Measurements from ENCODE around the gene TUBA1A.
"Not testable (repeated sequence)": the region's sequence is repeated elsewhere in the genome, so short reads cannot be mapped to it uniquely, and the experiment has no call there.

The TUBA1A gene

DNA sequence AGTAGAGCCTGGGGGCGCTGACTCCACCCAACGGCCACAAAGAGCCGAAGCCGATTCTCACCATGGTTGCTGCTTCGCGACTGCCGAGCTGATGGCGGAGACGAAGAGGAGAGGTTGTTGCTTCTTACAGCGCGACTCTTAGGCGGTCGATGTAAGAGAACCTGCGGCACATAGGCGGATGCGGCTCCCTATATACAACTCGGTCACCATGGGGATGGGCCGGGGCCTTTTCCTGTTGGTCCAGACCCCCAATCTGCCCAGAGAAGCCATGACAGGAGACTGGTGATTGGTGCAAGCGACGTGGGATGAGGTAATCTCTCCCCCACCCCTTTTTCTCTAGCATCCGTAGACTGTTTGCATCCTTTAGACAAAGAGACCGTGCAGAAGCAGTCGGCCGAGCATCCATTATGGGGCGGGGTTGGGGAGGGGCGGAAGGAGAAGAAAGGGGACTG is at the start of gene TUBA1A:
Gene TUBA1A (minus strand): TSS at position 165 of the 452 bp plus-strand sequence. CDS start 101 bp downstream, at position 64.
- peak within 1 kb of the TSS; percentile 75 to 100 (median 98) for H3K27ac ChIP-seq
- H3K4me3 ChIP-seq = peak within 1 kb of the TSS; percentile 66 to 88 (median 81)

- H3K27ac ChIP-seq = no peak overlapping the region
- no peak overlapping the region for H3K4me3 ChIP-seq
Observed at GRCh38 chr12:49236423-49236822, 47.5 kb upstream of the TUBA1A start.

- peak overlapping the region; percentile 5 to 54 (median 41) for H3K4me3 ChIP-seq
- H3K27ac ChIP-seq = peak overlapping the region in 20 of 21 experiments; percentile 80 to 97 (median 90)
Observed at GRCh38 chr12:49233842-49234526, 45.1 kb upstream of the TUBA1A start.

- peak overlapping the region in 1 of 7 experiments; percentile 5 for H3K4me3 ChIP-seq
- peak overlapping the region in 20 of 21 experiments; percentile 9 to 97 (median 84) for H3K27ac ChIP-seq
Observed at GRCh38 chr12:49232940-49233841, 44.3 kb upstream of the TUBA1A start.

GRCh38 chr12:49231878-49232655 is 43.2 kb upstream of the TUBA1A start:
- Histone ChIP-seq H3K4me3 (no peak overlapping the region), H3K27ac (peak overlapping the region in 18 of 21 experiments; percentile 15 to 97 (median 86))

DNA sequence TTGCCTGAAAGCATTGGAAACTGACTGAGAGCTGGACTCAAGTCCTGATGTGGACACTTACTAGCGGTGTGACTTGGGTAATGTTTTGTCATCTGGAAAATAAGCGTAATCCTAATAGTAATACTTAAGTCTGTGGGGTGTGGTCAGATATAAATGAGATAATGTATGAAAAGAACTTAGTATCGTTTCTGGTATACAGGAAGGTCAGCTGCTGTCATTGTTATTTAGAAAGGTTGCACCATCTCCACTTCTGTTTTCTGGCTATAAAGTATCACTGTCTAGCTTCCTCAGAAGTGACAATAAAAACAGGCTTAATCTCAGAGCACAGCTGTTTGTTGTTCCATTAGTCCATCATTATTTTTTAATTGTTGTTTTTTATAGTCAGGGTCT is 41.9 kb upstream of the TUBA1A start:
- Histone ChIP-seq H3K27ac (peak overlapping the region in 6 of 21 experiments; percentile 7 to 95 (median 50)), H3K4me3 (no peak overlapping the region)

- Histone ChIP-seq H3K27ac (peak overlapping the region in 3 of 21 experiments; percentile 7 to 50 (median 19)), H3K4me3 (no peak overlapping the region)
Observed at GRCh38 chr12:49230176-49230804, 41.4 kb upstream of the TUBA1A start.

- Histone ChIP-seq H3K27ac (no peak overlapping the region), H3K4me3 (no peak overlapping the region)
Observed at GRCh38 chr12:49228653-49229052, 39.8 kb upstream of the TUBA1A start.

GRCh38 chr12:49227713-49228112 is 38.8 kb upstream of the TUBA1A start:
- H3K27ac ChIP-seq = no peak overlapping the region
- H3K4me3 ChIP-seq = no peak overlapping the region

- H3K4me3 ChIP-seq = no peak overlapping the region
Observed at GRCh38 chr12:49225576-49226166, 36.8 kb upstream of the TUBA1A start.

GRCh38 chr12:49223590-49224369 is 34.9 kb upstream of the TUBA1A start:
- Histone ChIP-seq H3K4me3 (no peak overlapping the region), H3K27ac (peak overlapping the region in 16 of 21 experiments; percentile 45 to 86 (median 66))

More at GRCh38 chr12:49225576-49226166, 36.8 kb upstream of the TUBA1A start:
- H3K27ac ChIP-seq = no peak overlapping the region

- no peak overlapping the region for H3K4me3 ChIP-seq
Observed at GRCh38 chr12:49223122-49223521, 34.2 kb upstream of the TUBA1A start.

GRCh38 chr12:49220972-49221371 is 32.1 kb upstream of the TUBA1A start:
- H3K4me3 ChIP-seq = no peak overlapping the region
- H3K27ac ChIP-seq = no peak overlapping the region

More at GRCh38 chr12:49223122-49223521, 34.2 kb upstream of the TUBA1A start:
- peak overlapping the region in 18 of 21 experiments; percentile 20 to 86 (median 66) for H3K27ac ChIP-seq

DNA sequence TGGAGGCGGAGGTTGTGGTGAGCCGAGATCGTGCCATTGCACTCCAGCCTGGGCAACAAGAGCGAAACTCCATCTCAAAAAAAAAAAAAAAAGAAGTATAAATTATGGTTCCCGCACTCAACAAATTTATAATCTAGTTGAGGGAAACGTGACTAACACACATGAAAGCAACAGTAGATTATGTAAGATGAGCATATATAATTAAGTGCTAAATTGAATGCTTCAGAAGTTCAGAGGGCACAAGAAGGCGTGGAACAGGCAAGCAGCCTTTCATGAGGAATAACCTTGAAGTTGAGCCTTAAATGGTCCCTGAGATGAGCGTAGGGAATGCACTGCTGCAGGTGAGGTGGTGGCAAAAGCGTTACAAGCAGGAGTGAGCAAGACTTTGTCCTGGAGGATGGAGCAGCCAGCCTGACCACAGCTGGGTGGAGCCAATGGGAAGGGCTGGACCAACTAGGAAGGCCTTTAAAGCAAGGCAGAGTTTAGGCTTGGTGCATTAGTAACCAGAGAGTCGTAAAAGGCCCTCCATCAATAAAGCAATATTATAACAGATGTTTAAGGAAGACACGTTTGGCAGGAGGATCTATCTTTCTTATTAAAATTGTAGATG is 30.6 kb upstream of the TUBA1A start:
- no peak overlapping the region for H3K4me3 ChIP-seq
- no peak overlapping the region for H3K27ac ChIP-seq

GRCh38 chr12:49212572-49212971 is 23.7 kb upstream of the TUBA1A start:
- no peak overlapping the region for H3K4me3 ChIP-seq
- no peak overlapping the region for H3K27ac ChIP-seq

- not testable (repeated sequence) for H3K4me3 ChIP-seq, H3K27ac ChIP-seq
Observed at GRCh38 chr12:49210703-49211102, 21.8 kb upstream of the TUBA1A start.

DNA sequence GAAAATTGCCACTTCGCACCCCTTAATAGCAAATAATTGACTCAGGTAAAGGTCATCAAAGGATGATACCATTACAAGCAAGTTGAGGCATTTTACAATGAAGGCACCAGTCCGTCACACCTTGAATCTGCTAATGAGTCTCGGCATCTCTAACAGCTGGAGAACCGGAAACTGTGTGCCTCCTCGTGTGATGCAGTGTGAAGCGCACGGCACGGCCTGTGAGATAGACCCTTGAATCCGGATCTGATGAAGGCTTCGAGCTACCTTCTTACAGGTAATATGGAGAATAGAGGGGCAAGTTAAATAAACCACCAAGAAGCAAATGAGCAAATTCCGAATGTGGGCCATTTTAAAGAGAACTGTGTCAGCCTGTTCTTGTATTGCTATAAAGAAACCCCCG is 19.8 kb upstream of the TUBA1A start:
- Histone ChIP-seq H3K4me3 (no peak overlapping the region), H3K27ac (no peak overlapping the region)

DNA sequence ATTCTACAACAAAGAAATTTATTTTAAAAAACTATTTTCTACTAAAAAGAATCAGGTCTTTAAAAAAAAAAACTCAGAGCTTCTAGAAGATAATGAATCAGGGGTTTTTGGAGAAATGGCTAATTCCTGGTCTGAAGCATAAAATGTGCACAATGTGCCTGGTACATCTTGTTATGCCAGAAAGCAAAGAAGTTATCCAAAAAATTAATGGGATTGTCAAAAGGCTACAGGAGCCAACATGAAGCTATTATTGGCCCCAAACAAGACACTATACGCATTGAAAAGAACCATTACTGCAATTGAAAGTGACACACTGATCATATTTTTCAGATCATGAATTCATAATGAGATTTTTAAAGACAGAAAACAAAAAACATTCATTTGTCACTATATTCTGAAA is 19.3 kb upstream of the TUBA1A start:
- Histone ChIP-seq H3K4me3 (no peak overlapping the region), H3K27ac (no peak overlapping the region)
